SH-SY5Y (cell line): ENCODE measurements around the gene MYH13.

Experiments used
- GATA2 ChIP-seq: IDR thresholded peaks from 2 replicates; pipeline ENCODE4 v1.6.1; 2011; ENCODE audit warnings: mild to moderate bottlenecking, low read depth, low read length
- GATA3 ChIP-seq: IDR thresholded peaks from 2 replicates; pipeline ENCODE4 v1.6.1; 2011; ENCODE audit warnings: low read depth, mild to moderate bottlenecking, low read length, moderate library complexity

DNA sequence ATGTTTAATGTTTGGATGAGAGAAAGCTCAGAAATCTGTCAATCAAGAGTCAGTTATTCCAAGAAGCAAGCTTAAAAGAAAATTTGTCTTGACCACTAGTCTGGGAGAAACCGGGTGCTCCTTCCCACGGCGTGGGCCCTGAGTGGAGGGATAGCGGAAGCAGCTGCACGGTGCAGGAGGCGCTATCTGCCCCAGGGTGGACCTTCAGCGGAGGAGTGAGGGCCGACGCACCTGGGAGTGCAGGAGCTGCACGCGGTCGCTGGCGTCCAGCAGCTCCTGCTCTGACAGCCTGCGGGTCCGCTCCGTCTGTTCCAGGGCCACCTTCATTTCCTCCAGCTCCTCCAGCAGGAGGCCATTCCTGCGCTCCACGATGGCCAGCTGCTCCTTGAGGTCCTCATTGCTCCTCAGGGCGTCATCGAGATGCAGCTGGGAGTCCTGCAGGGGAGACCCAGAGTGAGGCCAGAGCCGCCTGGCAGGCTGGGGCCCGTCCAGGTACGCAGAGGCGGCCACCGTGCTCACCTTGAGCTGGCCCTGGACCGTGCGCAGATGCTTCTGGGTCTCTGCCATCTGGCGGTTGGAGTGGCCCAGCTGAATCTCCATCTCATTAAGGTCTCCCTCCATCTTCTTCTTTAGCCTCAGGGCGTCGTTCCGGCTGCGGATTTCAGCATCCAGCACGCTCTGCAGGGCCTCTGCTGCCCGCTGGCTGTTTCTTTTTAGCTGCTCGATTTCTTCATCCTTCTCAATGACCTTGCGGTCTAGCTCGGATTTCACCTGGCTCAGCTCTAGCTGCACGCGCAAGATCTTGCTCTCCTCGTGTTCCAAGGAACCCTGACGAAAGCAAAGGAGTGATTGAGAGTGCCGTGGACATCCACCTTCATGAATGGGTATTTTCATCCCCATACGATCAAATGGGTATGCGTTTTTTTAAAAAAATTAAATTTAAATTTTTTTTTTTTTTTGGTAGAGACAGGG, 63.5 kb downstream of the MYH13 start:
- no peak for TF ChIP-seq GATA3
- TF ChIP-seq GATA2, result no peak
